H1 (cell line): Measurements from ENCODE around the gene UBE4B.

Source experiments
- CBX5 ChIP-seq: fragments of 300-800, 300-1000 bp; sonication (generic); IDR thresholded peaks from 2 replicates; pipeline ENCODE4 v1.7.1; 2016; ENCODE audit warnings: antibody characterized with exemption, low read length, low read depth
- CTCF ChIP-seq, 3 experiments: IDR thresholded peaks; 1 replicate in 2 of 3; 2 replicates in 1 of 3; pipeline versions ENCODE4 v1.5.1 to v1.6.1; 2011; ENCODE audit warnings: low read length in 3 of 3, mild to moderate bottlenecking in 3 of 3, inconsistent platforms in 2 of 3, low read depth in 1 of 3, moderate library complexity in 1 of 3; ENCODE audit not compliant: insufficient read depth in 1 of 3; ENCODE audit errors: control extremely low read depth in 1 of 3
- KDM5A ChIP-seq: fragments of 200-600 bp; IDR thresholded peaks from 2 replicates; pipeline ENCODE4 v1.7.1; 2012; ENCODE audit warnings: mild to moderate bottlenecking, low read length, inconsistent platforms, mixed read lengths
- POLR2AphosphoS5 ChIP-seq: IDR thresholded peaks from 2 replicates; pipeline ENCODE4 v1.6.1; 2011; ENCODE audit warnings: low read depth, low read length
- RAD21 ChIP-seq, 2 experiments: IDR thresholded peaks in 1 of 2; conservative IDR thresholded peaks in 1 of 2; 2 replicates each; pipeline ENCODE4 v1.6.1; 2011; ENCODE audit warnings: low read depth in 2 of 2, low read length in 2 of 2, improper control_type of control experiment in 1 of 2, inconsistent platforms in 1 of 2, mild to moderate bottlenecking in 1 of 2, moderate library complexity in 1 of 2
- SAP30 ChIP-seq: fragments of 300-600 bp; sonication (generic); IDR thresholded peaks from 2 replicates; pipeline ENCODE4 v1.7.1; 2012; ENCODE audit warnings: low read length, moderate library complexity, mild to moderate bottlenecking, inconsistent platforms; ENCODE audit not compliant: insufficient read depth, insufficient replicate concordance

GRCh38 chr1:10220200-10220599 lies 187.4 kb downstream of the UBE4B start:
- TF ChIP-seq CTCF (IDR thresholded peaks at IDR 0.05; ENCODE audit: control extremely low read depth in 1 of 3, insufficient read depth in 1 of 3, low read depth in 1 of 3, low read length in 3 of 3) (no peak), SAP30 (no peak), POLR2AphosphoS5 (no peak), RAD21 (IDR thresholded peaks at IDR 0.05 in 1 of 2, conservative IDR thresholded peaks at IDR 0.05 in 1 of 2; ENCODE audit: low read depth in 2 of 2, low read length in 2 of 2) (no peak), CBX5 (no peak), KDM5A (no peak)
